ENCODE results near the gene PTPRN2.
A peak's percentile ranks its signal among the peaks of the same experiment; 100 is the strongest.

Gene PTPRN2

DNA sequence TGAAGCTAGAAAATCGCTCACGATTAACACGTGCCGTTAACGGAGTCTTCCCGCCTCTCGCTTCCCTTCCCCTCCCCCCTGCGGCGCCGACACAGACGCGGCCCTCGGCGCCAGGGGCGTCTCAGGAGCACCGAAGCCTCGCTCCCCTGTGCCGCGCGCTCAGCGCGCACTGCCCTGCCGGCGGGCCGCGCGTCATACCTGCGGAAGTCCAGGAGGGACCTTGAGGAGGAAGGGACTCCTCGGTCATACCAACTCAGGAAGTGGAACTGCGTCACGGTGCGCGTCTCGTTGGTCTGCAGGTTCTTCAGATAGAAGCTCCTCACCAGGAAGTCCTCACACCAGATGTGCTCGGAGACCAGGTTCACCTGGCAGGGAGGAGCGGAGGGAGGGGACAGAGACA, 1011.2 kb downstream of the PTPRN2 start:
- no peak for TF ChIP-seq GATA3 (IDR thresholded peaks at IDR 0.05; ENCODE audit: low read depth, low read length)
- TF ChIP-seq GATA2 (IDR thresholded peaks at IDR 0.05; ENCODE audit: low read depth, low read length) = no peak

DNA sequence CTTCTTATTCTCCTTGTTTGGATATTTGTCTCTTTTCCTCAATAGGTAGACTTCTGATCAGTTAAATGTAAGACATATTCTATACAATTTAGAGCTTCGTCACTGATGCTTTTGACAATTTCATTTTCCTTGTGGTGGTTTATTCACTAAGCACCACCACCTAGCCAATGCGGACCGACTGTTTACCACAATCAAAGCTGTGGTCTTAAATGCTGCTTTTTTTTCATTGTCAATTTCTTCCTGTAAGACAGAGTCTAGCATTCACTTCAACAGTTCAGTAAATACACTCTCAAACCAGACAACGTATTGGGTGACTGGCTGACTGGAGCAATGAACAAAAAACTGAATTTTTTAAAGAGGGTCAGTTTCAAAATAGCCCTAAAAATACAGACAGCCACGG, 1011.8 kb downstream of the PTPRN2 start:
- no peak for TF ChIP-seq GATA3 (IDR thresholded peaks at IDR 0.05; ENCODE audit: low read depth, low read length)
- no peak for TF ChIP-seq GATA2 (IDR thresholded peaks at IDR 0.05; ENCODE audit: low read depth, low read length)

DNA sequence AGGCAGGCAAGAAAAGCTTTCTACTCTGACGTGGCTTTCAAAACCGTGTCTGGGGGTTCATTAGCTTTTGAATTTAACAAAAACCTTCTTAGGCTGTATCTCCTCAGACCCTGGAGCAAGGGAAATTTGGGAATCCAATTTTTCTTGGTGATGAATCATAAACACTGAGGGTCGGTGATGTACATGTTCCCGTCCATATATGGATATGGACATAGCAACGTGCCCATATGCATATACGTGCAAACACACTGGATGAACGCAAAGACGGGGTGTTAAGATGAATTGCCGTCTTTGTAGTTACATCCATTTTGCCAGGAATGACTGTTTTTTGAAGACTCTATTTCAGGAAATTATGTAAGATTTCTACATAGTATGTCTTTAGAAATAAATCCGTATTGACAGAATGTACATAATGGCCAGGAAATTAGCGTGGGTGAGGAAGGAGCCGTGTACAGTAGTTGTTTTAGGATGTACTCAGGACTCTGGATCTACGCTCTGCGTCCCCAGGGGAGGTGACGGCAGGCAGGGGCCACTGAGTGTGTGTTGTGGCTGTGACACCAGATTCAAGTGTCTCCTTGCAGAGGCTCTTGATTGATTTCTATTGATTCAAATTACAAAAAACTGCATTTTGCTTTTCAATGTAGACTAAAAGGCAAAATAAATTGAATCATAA, 1012.6 kb downstream of the PTPRN2 start:
- TF ChIP-seq GATA2 (IDR thresholded peaks at IDR 0.05; ENCODE audit: low read depth, low read length) (no peak), GATA3 (IDR thresholded peaks at IDR 0.05; ENCODE audit: low read depth, low read length) (no peak)

DNA sequence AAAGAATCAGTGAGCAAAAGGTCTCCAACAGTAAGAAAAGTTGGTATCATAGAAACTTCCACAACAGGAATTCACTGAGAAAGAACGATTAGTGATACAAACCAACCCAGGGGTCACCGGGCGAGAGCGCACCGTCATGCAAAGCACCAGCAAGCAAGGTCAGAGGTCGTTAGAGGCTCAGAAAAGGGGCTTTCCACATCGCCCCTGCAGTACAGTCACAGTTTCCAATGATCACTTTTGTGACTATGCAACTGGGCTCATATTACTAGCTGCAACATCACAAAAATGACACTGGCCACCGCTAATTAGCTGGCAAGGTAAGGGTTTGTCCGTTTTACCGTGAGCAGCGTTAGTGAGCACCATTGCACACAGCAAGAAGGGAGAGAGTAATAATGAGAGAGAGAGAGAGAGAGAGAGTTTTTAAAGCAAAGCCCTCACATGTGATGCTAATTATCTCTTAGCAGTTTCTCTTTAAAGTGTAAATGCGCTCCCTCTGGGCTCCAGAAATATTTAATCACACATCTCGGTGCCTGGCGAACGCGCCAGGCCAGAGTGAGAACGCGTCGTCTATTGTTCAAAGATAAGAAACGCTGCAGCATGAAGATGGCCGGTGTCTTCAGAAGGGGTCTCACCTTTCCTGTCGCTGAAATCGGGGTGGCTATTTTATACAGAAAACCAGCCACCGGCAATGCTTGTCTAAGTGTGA, 1013.4 kb downstream of the PTPRN2 start:
- TF ChIP-seq GATA2 (IDR thresholded peaks at IDR 0.05; ENCODE audit: low read depth, low read length) (no peak), GATA3 (IDR thresholded peaks at IDR 0.05; ENCODE audit: low read depth, low read length) (no peak)

DNA sequence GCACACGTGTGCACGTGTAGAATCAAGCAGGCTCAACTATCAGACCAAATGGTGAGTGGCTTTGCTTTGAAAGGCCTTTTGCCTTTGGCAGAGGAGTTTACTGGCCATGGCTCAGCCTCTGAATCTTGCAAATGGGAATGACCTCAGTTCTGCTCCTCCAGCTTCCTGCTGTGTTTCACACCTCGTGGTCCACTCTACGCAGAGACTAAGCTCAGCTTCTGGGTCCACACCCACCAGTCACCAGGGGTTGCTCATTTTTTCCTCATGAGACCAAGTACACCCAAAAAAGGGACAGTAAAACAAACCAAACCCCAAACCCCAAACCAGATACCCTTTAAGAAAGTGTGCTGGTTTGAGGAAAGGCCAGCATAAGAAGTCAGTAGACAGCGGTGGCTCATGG, 1014.4 kb downstream of the PTPRN2 start:
- TF ChIP-seq GATA3 (IDR thresholded peaks at IDR 0.05; ENCODE audit: low read depth, low read length) (no peak), GATA2 (IDR thresholded peaks at IDR 0.05; ENCODE audit: low read depth, low read length) (no peak)

DNA sequence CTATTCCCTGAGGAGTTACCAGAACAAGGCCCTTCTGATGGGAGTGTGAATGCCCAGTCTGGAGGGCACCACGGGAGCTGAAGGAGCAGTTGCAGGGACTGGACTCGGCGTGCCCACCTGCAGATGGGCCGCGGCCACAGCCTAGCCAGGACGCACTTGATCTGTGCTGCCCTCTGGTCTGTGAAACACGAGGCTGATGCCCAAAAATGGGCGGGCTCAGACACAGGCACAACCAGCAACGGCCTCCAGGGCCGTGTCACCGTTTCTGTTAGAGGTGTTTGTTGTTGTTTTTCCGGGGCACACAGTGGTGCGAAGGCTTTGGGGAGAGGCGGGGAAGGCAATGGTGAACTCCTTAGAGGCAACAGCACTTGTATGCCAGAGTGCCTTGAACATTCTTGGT, 1015.0 kb downstream of the PTPRN2 start:
- TF ChIP-seq GATA3 (IDR thresholded peaks at IDR 0.05; ENCODE audit: low read depth, low read length) (no peak), GATA2 (IDR thresholded peaks at IDR 0.05; ENCODE audit: low read depth, low read length) (no peak)

DNA sequence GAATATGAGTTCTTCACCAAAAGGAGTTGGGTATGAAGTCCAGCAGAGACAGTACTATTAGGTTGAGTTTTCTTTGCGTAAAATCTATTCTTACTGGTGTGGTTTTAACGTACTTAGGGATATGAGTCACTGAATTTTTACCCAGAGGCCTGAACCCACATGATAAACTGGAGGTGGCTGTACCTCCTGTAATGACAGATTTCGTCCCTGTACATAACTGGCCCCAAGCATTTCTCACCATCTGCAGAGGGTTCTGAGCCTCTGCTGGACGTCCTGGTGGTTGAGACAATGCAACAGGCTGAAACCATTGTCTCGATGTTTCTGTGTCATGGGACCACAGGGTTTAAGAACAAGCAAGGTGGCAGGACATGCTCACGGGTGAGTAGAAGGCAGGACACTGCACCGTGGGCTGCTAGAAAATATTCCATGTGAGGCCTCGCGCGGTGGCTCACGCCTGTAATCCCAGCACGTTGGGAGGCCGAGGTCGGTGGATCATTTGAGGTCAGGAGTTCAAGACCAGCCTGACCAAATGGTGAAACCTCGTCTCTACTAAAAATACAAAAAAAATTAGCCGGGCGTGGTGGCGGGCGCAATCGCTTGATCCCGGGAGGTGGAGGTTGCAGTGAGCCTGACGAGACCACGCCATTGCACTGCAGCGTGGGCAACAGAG, 1017.0 kb downstream of the PTPRN2 start:
- no peak for TF ChIP-seq GATA3 (IDR thresholded peaks at IDR 0.05; ENCODE audit: low read depth, low read length)
- TF ChIP-seq GATA2 (IDR thresholded peaks at IDR 0.05; ENCODE audit: low read depth, low read length) = no peak

DNA sequence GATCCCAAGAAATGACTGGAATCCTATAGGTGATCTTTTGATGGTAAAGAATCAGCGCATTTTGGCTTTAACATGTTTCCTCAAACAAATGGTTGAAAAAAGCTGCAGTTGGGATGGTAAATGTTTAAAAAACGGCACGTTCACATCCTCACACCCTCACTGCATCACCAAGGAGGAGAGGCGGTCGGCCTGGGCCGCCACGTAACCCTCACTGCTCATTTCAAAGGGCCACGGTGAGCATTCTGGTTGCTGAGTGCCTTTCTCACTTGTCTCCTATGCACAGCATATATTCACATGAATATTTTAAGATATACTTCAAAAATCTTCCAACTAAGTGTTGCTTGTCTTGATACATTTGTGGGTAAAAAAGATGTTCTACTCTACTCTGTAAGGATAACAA, 1017.7 kb downstream of the PTPRN2 start:
- no peak for TF ChIP-seq GATA3 (IDR thresholded peaks at IDR 0.05; ENCODE audit: low read depth, low read length)
- TF ChIP-seq GATA2 (IDR thresholded peaks at IDR 0.05; ENCODE audit: low read depth, low read length) = no peak

DNA sequence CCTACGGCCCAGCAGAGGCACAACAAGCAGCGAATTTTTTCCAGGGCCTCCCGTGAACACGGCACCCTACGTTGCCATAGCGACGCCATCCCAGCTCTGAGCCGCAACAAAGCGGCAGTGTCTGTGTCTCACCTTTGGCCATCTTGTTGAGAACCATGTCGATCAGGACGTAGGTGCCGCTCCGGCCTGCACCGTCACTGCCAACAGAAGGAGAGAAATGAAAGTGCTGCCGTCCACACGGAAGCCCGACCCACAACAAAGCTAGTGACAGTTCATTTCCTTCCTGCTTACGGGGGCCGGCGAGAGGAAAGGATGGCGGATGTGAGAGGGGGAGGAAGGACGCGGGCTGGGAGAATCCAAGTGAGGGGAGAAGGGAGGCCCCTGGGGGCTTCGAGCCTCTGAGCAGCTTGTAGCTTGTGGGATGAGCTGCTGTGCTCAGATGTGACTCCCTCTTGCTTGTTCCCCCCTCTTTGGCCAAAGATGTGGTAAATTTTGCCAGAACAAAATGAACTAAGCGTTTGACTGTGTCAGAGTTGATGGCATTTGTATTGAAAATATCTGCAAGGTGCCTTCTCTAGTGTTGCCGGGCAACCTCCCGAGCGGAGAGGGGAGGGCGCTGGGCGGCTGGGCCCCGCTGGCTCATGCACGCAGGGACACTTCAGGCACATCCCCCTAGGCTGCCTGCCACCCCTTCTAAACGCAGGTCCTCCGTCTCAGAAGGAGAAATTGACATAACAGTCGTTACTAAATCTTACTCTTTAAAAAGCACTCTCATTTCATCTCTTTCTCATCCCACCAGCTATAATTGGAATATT, 1018.6 kb downstream of the PTPRN2 start:
- TF ChIP-seq GATA2 (IDR thresholded peaks at IDR 0.05; ENCODE audit: low read depth, low read length) (no peak), GATA3 (IDR thresholded peaks at IDR 0.05; ENCODE audit: low read depth, low read length) (no peak)

DNA sequence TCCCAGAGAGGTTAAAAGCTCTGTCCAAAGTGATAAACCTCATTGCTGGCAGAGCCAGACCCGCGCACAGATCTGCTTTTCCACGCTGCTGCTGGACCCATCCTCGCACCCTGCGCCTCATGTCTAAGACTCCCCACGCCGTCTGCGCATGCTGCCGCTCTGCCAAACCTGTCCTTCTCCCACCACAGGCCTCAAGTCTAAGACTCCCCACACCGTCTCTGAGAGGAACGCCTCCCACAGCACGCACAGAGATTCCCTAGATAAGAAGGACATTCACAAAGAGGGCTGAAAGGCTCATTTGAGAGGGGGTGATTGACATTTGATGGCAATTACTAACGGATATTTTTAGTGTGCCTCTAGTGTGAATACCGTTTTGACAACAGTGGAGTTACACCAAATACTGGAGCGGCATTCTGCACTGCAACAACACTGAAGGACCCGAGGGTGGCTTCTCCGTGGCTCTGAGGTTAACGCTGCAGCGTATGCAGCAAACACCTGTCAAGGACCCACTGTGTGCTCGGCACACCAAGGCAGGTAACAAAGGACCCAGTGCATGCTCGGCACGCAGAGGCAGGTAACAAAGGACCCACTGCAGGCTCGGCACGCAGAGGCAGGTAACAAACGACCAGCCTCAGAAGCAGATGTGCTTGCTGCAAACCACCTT, 1019.4 kb downstream of the PTPRN2 start:
- TF ChIP-seq GATA2 (IDR thresholded peaks at IDR 0.05; ENCODE audit: low read depth, low read length) (peak; percentile 28; the same call in 1 of the 2 replicates), GATA3 (IDR thresholded peaks at IDR 0.05; ENCODE audit: low read depth, low read length) (no peak)

DNA sequence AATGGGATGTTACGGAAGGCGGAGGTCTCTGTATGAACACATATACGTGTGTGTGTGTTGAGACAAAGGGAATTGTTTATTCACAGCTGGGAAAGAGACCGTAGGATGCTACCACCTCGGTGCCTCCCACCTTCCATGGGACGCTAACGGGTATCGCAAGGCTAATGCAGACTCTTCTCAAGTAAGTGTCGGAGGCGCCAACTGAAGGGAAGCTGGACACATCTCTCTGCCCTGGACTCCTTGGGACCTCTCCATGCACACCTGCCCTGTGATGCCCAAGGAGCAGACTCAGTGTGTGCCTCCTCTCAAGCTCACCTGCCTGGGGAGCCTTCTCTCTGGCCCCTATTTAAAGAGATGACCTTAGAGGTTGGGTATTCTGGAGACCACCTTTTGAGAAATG, 1020.0 kb downstream of the PTPRN2 start:
- TF ChIP-seq GATA3 (IDR thresholded peaks at IDR 0.05; ENCODE audit: low read depth, low read length) (no peak), GATA2 (IDR thresholded peaks at IDR 0.05; ENCODE audit: low read depth, low read length) (no peak)

DNA sequence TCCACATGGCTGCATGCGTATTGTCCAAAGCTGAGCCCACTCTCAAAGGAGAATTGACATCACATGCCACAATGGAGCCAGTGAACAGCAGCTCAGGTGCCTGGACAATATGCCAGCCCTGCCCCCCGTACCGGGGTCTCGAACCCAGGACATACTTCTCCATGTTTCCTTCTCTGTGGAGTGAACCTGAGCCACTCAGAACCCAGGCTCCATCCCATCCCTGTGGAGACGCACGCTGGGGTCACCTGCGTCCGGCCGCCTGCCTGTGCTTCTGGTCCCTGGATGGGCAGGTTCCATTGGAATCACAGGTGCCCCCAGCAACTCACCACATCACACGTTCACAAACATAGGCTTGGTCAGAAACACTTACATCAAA, 1021.0 kb downstream of the PTPRN2 start:
- TF ChIP-seq GATA3 (IDR thresholded peaks at IDR 0.05; ENCODE audit: low read depth, low read length) (no peak), GATA2 (IDR thresholded peaks at IDR 0.05; ENCODE audit: low read depth, low read length) (no peak)

DNA sequence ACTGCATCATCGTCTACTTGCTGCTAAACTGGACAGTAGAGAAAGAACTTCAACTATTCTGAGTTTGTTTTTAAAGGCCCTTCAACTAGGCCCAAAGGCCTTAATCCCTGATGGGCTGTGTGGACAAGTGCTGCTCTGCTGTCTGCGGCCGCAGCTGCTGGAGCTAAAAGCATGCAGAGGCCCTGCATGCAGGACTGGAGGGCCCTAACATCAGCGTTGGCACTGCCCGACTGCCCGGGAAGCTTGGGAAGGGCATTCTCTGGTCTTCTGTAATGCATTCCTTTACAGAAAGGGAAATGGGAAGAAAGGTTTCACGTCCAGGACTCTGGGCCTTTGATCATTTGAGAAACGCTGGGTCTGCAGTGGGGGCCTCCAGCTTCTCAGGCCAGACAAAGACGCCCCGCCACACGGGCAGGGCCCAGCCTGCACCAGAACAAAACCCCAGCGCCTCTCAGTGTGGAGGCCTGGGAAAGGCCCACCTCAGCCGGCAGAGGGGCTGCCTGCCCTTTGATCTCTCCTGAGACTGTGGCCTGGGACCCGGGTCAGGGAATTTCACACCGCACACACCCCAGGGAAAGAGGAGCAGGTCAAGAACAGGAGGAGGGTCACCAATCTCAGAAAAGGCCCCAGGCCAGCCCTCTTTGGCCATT, 1021.5 kb downstream of the PTPRN2 start:
- TF ChIP-seq GATA3 (IDR thresholded peaks at IDR 0.05; ENCODE audit: low read depth, low read length) (no peak), GATA2 (IDR thresholded peaks at IDR 0.05; ENCODE audit: low read depth, low read length) (no peak)

Measured in SH-SY5Y (cell line).